Measurements from ENCODE around the gene TKTL2. TPM values are rescaled to one million over a fixed set of nuclear protein-coding genes. Genes with fewer than 3 reads are reported as not detected.

The TKTL2 gene
- total RNA-seq, 1 donor from 2014 or later = not detected

DNA sequence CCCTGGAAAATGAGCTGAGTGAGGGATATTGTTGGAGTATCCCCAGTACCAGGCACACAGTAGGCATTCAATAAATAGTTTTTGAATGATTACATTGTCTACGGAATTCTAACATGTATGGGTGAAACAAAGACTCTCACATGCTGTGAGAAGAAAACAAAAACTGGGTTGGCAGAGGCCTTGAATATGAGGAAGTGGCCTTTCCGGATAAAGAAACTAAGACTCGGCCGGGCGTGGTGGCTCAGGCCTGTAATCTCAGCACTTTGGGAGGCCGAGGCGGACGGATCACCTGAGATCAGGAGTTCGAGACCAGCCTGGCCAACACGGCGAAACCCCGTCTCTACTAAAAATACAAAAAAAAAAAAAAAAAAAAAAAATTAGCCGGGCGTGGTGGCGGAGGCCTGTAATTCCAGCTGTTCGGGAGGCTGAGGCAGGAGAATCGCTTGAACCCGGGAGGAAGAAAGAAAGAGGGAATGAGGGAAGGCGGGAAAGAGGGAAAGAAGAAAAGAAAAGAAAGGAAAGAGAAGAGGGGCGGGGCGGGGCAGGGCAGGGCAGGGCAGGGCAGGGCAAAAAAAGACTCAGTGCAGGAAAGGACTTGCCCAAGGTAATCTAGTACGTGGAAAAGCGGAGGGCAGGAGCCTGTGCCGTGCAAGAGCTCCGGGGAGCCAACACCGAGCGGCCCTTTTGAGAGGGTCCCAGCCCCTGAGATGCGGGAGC is 20.2 kb upstream of the TKTL2 start:
- Mint-ChIP-seq H3K4me3 (peak overlapping the region; percentile 98), H3K36me3 (peaks cover 15% of the 10 kb centered on the region), H3K4me1 (peaks cover 9% of the 10 kb centered on the region), H3K27me3 (ENCODE audit: insufficient read depth, low read depth) (no peaks in the 10 kb centered on the region), H3K27ac (no peak overlapping the region), H3K9me3 (peaks cover 4% of the 10 kb centered on the region)
- TF ChIP-seq EZH2phosphoT487 (IDR thresholded peaks at IDR 0.05) = no peak
- TF ChIP-seq EZH2 (IDR thresholded peaks at IDR 0.05) = no peak
- TF ChIP-seq, protein P1, sequence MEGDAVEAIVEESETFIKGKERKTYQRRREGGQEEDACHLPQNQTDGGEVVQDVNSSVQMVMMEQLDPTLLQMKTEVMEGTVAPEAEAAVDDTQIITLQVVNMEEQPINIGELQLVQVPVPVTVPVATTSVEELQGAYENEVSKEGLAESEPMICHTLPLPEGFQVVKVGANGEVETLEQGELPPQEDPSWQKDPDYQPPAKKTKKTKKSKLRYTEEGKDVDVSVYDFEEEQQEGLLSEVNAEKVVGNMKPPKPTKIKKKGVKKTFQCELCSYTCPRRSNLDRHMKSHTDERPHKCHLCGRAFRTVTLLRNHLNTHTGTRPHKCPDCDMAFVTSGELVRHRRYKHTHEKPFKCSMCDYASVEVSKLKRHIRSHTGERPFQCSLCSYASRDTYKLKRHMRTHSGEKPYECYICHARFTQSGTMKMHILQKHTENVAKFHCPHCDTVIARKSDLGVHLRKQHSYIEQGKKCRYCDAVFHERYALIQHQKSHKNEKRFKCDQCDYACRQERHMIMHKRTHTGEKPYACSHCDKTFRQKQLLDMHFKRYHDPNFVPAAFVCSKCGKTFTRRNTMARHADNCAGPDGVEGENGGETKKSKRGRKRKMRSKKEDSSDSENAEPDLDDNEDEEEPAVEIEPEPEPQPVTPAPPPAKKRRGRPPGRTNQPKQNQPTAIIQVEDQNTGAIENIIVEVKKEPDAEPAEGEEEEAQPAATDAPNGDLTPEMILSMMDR (IDR thresholded peaks at IDR 0.05) = no peak
- no peaks in the 10 kb centered on the region for H3K36me3 ChIP-seq
- peaks cover 20% of the 10 kb centered on the region for H3F3A ChIP-seq (ENCODE audit: low read depth)
- peaks cover 8% of the 10 kb centered on the region for H3K4me1 ChIP-seq
- H4K20me1 ChIP-seq (ENCODE audit: low read depth) = no peaks in the 10 kb centered on the region
- no peaks in the 10 kb centered on the region for H3K27me3 ChIP-seq
- H2AFZ ChIP-seq (replicated peaks) = peak overlapping the region; percentile 86
- peak overlapping the region; percentile 96 for H3K27ac ChIP-seq
- H3K79me2 ChIP-seq (ENCODE audit: low read depth) = peaks cover 43% of the 10 kb centered on the region
- H3K9ac ChIP-seq = peak overlapping the region; percentile 70
- H3K9me3 ChIP-seq (ENCODE audit: low read depth) = no peaks in the 10 kb centered on the region
- H3K4me2 ChIP-seq = peak overlapping the region; percentile 83
- H3K4me3 ChIP-seq = peak overlapping the region; percentile 63
- no peak for DNase-seq (ENCODE audit: low spot score)

DNA sequence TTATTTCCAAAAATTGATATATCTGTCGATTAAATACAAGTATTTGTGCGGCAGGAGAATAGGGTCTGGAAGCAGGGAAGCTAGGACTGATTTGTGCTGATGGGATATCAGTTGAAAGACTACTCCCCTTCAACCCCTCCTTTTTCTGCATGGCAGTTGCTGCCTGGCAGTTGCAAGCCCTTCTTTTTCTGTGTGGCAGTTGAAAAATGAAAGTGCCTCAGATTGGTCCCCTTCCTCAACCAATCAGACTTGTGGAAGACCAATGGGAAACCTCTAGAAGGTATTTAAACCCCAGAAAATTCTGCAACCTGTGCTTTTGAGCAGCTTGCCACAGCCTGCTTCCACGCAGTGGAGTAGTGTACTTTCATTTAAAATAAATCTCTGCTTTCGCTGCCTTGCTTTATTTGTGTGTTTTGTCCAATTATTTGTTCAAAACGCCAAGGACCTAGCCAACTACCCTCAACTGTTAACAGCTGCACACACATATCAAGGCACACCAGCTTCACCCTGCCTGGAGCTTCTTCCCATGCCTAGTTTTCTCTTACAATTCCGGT is 19.5 kb upstream of the TKTL2 start:
- no peak overlapping the region for H3K9ac ChIP-seq
- H3K27me3 ChIP-seq = no peaks in the 10 kb centered on the region
- H3K79me2 ChIP-seq (ENCODE audit: low read depth) = peaks cover 35% of the 10 kb centered on the region
- peaks cover 8% of the 10 kb centered on the region for H3K4me1 ChIP-seq
- DNase-seq (ENCODE audit: low spot score) = no peak
- no peak overlapping the region for H2AFZ ChIP-seq (replicated peaks)
- no peaks in the 10 kb centered on the region for H4K20me1 ChIP-seq (ENCODE audit: low read depth)
- peak overlapping the region; percentile 79 for H3K27ac Mint-ChIP-seq
- H3K4me3 Mint-ChIP-seq = peak overlapping the region; percentile 98
- peaks cover 4% of the 10 kb centered on the region for H3K9me3 Mint-ChIP-seq
- no peaks in the 10 kb centered on the region for H3K36me3 ChIP-seq
- H3K4me1 Mint-ChIP-seq = peaks cover 9% of the 10 kb centered on the region
- TF ChIP-seq EZH2phosphoT487 (IDR thresholded peaks at IDR 0.05) (no peak), EZH2 (IDR thresholded peaks at IDR 0.05) (no peak)
- TF ChIP-seq, protein P1 (IDR thresholded peaks at IDR 0.05) = no peak
- H3F3A ChIP-seq (ENCODE audit: low read depth) = peaks cover 20% of the 10 kb centered on the region
- no peaks in the 10 kb centered on the region for H3K9me3 ChIP-seq (ENCODE audit: low read depth)
- no peaks in the 10 kb centered on the region for H3K27me3 Mint-ChIP-seq (ENCODE audit: insufficient read depth, low read depth)
- H3K36me3 Mint-ChIP-seq = peaks cover 12% of the 10 kb centered on the region
- no peak overlapping the region for H3K4me3 ChIP-seq
- no peak overlapping the region for H3K27ac ChIP-seq
- no peak overlapping the region for H3K4me2 ChIP-seq

DNA sequence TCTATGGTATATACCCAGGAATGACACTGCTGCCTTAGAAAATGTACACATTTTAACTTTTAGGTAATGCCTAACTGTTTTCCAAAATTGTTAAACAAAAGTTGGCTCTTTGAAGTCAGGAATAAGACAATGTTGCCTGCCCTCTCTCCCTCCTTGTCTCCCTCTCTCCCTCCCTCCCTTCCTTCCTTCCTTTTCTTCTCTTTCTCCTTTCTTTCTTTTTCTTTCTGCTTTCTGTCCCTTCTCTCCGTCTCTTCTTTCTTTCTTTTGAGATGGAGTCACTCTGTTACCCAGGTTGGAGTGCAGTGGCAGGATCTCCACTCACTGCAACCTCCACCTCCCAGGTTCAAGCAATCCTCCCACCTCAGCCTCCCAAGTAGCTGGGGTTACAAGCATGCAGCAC is 16.4 kb upstream of the TKTL2 start:
- TF ChIP-seq, protein P1 (IDR thresholded peaks at IDR 0.05) = no peak
- TF ChIP-seq EZH2phosphoT487 (IDR thresholded peaks at IDR 0.05) (no peak), EZH2 (IDR thresholded peaks at IDR 0.05) (no peak)
- peaks cover 4% of the 10 kb centered on the region for H3K79me2 ChIP-seq (ENCODE audit: low read depth)
- no peak overlapping the region for H3K27ac ChIP-seq
- no peaks in the 10 kb centered on the region for H3K4me1 Mint-ChIP-seq
- peaks cover 16% of the 10 kb centered on the region for H3F3A ChIP-seq (ENCODE audit: low read depth)
- H3K27me3 Mint-ChIP-seq (ENCODE audit: insufficient read depth, low read depth) = peaks cover 2% of the 10 kb centered on the region
- H3K36me3 ChIP-seq = no peaks in the 10 kb centered on the region
- H4K20me1 ChIP-seq (ENCODE audit: low read depth) = no peaks in the 10 kb centered on the region
- no peaks in the 10 kb centered on the region for H3K36me3 Mint-ChIP-seq
- H3K9ac ChIP-seq = no peak overlapping the region
- H3K4me2 ChIP-seq = no peak overlapping the region
- no peak overlapping the region for H3K27ac Mint-ChIP-seq
- no peak for DNase-seq (ENCODE audit: low spot score)
- no peaks in the 10 kb centered on the region for H3K9me3 Mint-ChIP-seq
- no peaks in the 10 kb centered on the region for H3K9me3 ChIP-seq (ENCODE audit: low read depth)
- no peaks in the 10 kb centered on the region for H3K4me1 ChIP-seq
- no peak overlapping the region for H3K4me3 Mint-ChIP-seq
- H3K27me3 ChIP-seq = no peaks in the 10 kb centered on the region
- H3K4me3 ChIP-seq = no peak overlapping the region
- H2AFZ ChIP-seq (replicated peaks) = no peak overlapping the region
